Naive thymus-derived CD4-positive, alpha-beta T cell (primary cell): ENCODE results near the gene MPPED1. TPM values are rescaled to one million over a fixed set of nuclear protein-coding genes. Genes with fewer than 3 reads are reported as not detected.

Experiments used
- ATAC-seq: fragments of 150-1000 bp; cut with Tn5 transposase; 2 replicates; pipeline ENCODE4 v1.10.0; 2021; ENCODE audit warnings: mild to moderate bottlenecking, moderate library complexity
- CTCF ChIA-PET: fragments of 350-600 bp; sonication (Branson Sonifier 250); formaldehyde crosslinking; loops from one replicate; lab custom pipeline; 2021; ENCODE audit warnings: antibody characterized with exemption; lab: Charles Lee
- POLR2A ChIA-PET: fragments of 350-600 bp; sonication (Branson Sonifier 250); formaldehyde crosslinking; loops from one replicate; lab custom pipeline; 2021; ENCODE audit warnings: antibody characterized with exemption, inconsistent platforms; lab: Charles Lee
- DNase-seq, 9 donors: peaks; one replicate each; pipeline versions ENCODE4 v3.0.0 to v3.0.0-alpha.2; 2020 to 2022; ENCODE audit warnings: mixed read lengths in 1 of 9
- H3K27ac ChIP-seq: one replicate; pipeline ENCODE4 v1.7.0; 2013; ENCODE audit warnings: mild to moderate bottlenecking, low read depth, low read length, moderate library complexity
- H3K27me3 ChIP-seq, 2 donors: one replicate each; pipeline ENCODE4 v1.7.0; 2013; ENCODE audit warnings: low read length in 2 of 2, mild to moderate bottlenecking in 2 of 2, moderate library complexity in 2 of 2; ENCODE audit not compliant: control insufficient read depth in 2 of 2, insufficient read depth in 2 of 2
- H3K36me3 ChIP-seq, 3 experiments: 1 replicate in 2 of 3; 2 replicates in 1 of 3; pipeline ENCODE4 v1.7.0; 2013; ENCODE audit warnings: low read length in 3 of 3, mild to moderate bottlenecking in 3 of 3, moderate library complexity in 1 of 3; ENCODE audit not compliant: insufficient read depth in 3 of 3, control insufficient read depth in 2 of 3
- H3K4me1 ChIP-seq, 2 donors: one replicate each; pipeline ENCODE4 v1.7.0; 2013; ENCODE audit warnings: low read length in 2 of 2, mild to moderate bottlenecking in 2 of 2, moderate library complexity in 1 of 2; ENCODE audit not compliant: control insufficient read depth in 2 of 2, insufficient read depth in 2 of 2
- H3K4me3 ChIP-seq: 2 replicates; pipeline ENCODE4 v1.7.0; 2013; ENCODE audit warnings: mild to moderate bottlenecking, low read length
- H3K9me3 ChIP-seq, 3 experiments: 1 replicate in 2 of 3; 2 replicates in 1 of 3; pipeline ENCODE4 v1.7.0; 2013; ENCODE audit warnings: low read length in 3 of 3; ENCODE audit not compliant: control insufficient read depth in 2 of 3
- H3K27ac Mint-ChIP-seq, 9 donors: one replicate each; pipeline ENCODE4 v1.8.0; 2020 to 2022; ENCODE audit warnings: mixed read lengths in 9 of 9, mild to moderate bottlenecking in 8 of 9, moderate library complexity in 5 of 9, inconsistent platforms in 2 of 9
- H3K27me3 Mint-ChIP-seq, 5 donors: one replicate each; pipeline ENCODE4 v1.8.0; 2021 to 2022; ENCODE audit warnings: mixed read lengths in 5 of 5, mild to moderate bottlenecking in 1 of 5
- H3K36me3 Mint-ChIP-seq, 5 donors: one replicate each; pipeline ENCODE4 v1.8.0; 2020 to 2022; ENCODE audit warnings: mixed read lengths in 5 of 5, mild to moderate bottlenecking in 3 of 5, inconsistent platforms in 1 of 5
- H3K4me1 Mint-ChIP-seq, 7 donors: one replicate each; pipeline ENCODE4 v1.8.0; 2020 to 2022; ENCODE audit warnings: mixed read lengths in 7 of 7, mild to moderate bottlenecking in 3 of 7, inconsistent platforms in 1 of 7
- H3K4me3 Mint-ChIP-seq, 10 donors: one replicate each; pipeline ENCODE4 v1.8.0; 2020 to 2022; ENCODE audit warnings: mild to moderate bottlenecking in 10 of 10, mixed read lengths in 10 of 10, moderate library complexity in 6 of 10, inconsistent platforms in 2 of 10
- H3K9me3 Mint-ChIP-seq, 11 donors: one replicate each; pipeline ENCODE4 v1.8.0; 2020 to 2022; ENCODE audit warnings: mixed read lengths in 11 of 11, mild to moderate bottlenecking in 4 of 11, inconsistent platforms in 1 of 11, moderate library complexity in 1 of 11
- intact Hi-C, 2 donors: fragments of 100-400 bp; cut with micrococcal nuclease; formaldehyde crosslinking; loops; one replicate each; pipeline ENCODE4 v1.15.1; 2023
- polyA plus RNA-seq, 2 donors: library from polyadenylated mRNA; unstranded; fragments of 300-500 nt; fragmentation: Illumina TruSeq; gene quantifications; one replicate each; pipeline ENCODE4 v1.2.3, GENCODE V29; 2021
- total RNA-seq, 6 experiments: library from RNA in 5 of 6; stranded (reverse) in 5 of 6; gene quantifications; 1 replicate in 5 of 6; 2 replicates in 1 of 6; pipeline ENCODE4 v1.2.3 and lab custom pipeline; 2021 to 2026

Gene MPPED1
- total and polyA plus RNA-seq, 7 experiments from 2014 or later, result not detected

DNA sequence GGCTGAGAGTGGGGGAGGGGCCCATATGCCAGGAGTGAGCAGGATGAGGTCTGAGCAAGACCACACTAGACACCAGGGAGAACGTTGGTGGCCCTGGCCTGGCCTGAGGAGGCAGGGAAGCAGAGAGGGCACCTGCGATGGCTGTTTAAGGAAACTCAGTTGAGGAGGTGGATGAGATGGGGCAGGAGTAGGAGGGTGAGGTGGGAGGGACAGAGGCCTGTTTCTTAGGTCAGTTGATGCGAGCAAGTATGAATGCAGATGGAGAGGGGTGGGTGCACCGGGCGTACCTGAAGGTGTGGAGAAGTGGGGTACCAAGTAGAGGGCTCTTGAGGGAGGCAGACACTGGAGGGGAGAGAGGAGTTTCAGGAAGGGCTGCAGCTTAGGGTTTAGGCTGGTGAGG, 10.6 kb upstream of the MPPED1 start:
- no peaks in the 10 kb centered on the region for H3K9me3 ChIP-seq
- H3K4me1 Mint-ChIP-seq, result no peaks in the 10 kb centered on the region
- no peaks in the 10 kb centered on the region for H3K36me3 Mint-ChIP-seq
- H3K9me3 Mint-ChIP-seq, result peaks cover 0 to 1% (median 0%) of the 10 kb centered on the region in 11 donors
- no peak overlapping the region for H3K27ac ChIP-seq
- no peaks in the 10 kb centered on the region for H3K27me3 ChIP-seq
- intact Hi-C loops, result no loop called here
- ChIA-PET CTCF (no interaction called here), POLR2A (no interaction called here)
- ATAC-seq (no peak), DNase-seq (no peak)
- H3K4me3 Mint-ChIP-seq, result no peak overlapping the region
- H3K27me3 Mint-ChIP-seq, result peaks cover 0 to 25% (median 7%) of the 10 kb centered on the region in 5 donors
- H3K27ac Mint-ChIP-seq, result no peak overlapping the region
- H3K36me3 ChIP-seq, result no peaks in the 10 kb centered on the region
- H3K4me1 ChIP-seq, result no peaks in the 10 kb centered on the region
- no peak overlapping the region for H3K4me3 ChIP-seq

DNA sequence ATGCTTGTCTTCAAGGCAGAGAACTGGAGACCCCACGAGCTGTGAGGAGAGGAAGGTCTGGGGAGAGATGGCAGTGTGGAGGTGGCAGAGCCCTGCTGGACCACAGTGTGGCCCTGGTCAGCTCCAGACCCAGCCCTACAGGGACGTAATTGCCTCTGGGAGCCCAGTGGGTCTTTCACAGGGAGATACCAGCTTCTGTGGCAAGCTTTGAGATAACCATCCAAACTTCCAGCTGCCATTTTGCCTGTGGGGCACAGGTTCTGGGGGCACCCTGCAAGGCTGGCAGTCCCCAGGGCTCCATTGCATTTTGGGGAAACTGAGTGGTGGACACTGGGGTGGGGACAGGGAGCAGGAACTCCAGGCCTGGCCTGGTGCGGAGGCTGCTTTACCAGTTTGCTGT, 10.2 kb upstream of the MPPED1 start:
- Histone ChIP-seq H3K36me3 (no peaks in the 10 kb centered on the region), H3K27me3 (no peaks in the 10 kb centered on the region), H3K27ac (no peak overlapping the region), H3K9me3 (no peaks in the 10 kb centered on the region), H3K4me1 (no peaks in the 10 kb centered on the region), H3K4me3 (no peak overlapping the region)
- no peak overlapping the region for H3K27ac Mint-ChIP-seq
- peaks cover 0 to 29% (median 7%) of the 10 kb centered on the region in 5 donors for H3K27me3 Mint-ChIP-seq
- H3K9me3 Mint-ChIP-seq, result peaks cover 0 to 1% (median 0%) of the 10 kb centered on the region in 11 donors
- no peak for ATAC-seq
- ChIA-PET CTCF (no interaction called here), POLR2A (no interaction called here)
- H3K4me1 Mint-ChIP-seq, result no peaks in the 10 kb centered on the region
- no peak for DNase-seq
- no peak overlapping the region for H3K4me3 Mint-ChIP-seq
- H3K36me3 Mint-ChIP-seq, result no peaks in the 10 kb centered on the region
- intact Hi-C loops, result no loop called here

DNA sequence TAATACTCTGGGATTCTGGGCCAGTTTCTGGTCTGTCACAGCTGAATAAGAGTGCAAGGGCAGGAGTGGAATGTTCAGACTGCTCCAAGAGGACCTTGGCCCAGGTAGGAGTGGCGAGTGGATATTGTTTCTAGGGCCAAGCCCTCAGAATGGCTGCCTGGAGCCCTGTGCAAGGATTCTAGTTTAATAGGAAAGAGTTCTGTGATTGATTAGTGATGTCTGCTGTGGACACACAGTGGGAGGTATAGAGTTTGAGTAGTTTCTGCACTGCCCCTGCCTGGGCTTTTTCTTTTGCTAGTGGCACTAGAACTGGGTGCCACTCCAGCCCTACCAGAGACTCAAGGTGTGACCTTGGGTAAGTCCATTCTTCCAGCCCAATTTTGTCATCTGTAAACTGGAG, 9.7 kb upstream of the MPPED1 start:
- no peak overlapping the region for H3K4me3 ChIP-seq
- H3K4me1 Mint-ChIP-seq, result no peaks in the 10 kb centered on the region
- H3K36me3 Mint-ChIP-seq, result no peaks in the 10 kb centered on the region

DNA sequence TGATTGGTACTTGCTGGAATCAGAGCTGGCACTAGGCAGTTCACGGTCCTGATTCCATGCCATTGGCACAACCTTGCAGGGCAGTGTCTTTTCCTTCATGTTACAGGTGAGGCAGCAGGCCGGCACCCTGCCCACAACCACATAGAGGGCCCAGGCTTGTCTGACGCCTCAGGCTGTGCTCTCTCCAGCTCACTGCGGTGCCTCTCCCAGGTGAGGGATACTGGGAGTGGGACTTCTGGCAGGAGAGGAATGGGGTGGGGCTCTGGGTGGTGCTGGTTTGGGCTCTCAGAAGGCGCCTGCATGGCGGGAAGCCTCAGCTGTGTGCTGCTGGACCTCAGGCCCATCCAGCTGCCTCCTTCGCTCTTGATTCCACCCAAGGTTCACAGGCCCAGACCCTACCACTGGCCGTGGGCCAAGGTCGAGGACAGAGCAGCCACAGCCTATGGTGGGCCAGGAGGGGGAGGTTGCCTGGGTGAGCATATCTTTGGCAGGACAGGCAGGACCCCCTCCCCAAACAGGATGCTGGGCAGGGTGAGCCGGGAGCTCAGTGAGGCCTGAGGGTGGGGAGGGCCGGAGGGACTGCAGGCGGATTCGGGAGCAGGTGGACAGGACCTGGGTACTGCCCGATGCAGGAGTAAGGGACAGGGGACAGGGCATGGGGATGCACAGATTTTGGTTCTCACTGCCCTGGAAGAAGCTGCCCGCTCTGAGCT, 7.0 kb upstream of the MPPED1 start:
- Mint-ChIP-seq H3K4me3 (no peak overlapping the region), H3K9me3 (peaks cover 0 to 2% (median 0%) of the 10 kb centered on the region in 11 donors), H3K4me1 (peaks cover 0 to 2% (median 0%) of the 10 kb centered on the region in 7 donors), H3K27ac (no peak overlapping the region), H3K36me3 (no peaks in the 10 kb centered on the region), H3K27me3 (peaks cover 6 to 27% (median 14%) of the 10 kb centered on the region in 5 donors)
- intact Hi-C loops, result no loop called here
- DNase-seq, result no peak
- H3K4me1 ChIP-seq, result no peaks in the 10 kb centered on the region
- no peaks in the 10 kb centered on the region for H3K9me3 ChIP-seq
- POLR2A ChIA-PET, result no interaction called here
- ATAC-seq, result no peak
- CTCF ChIA-PET, result no interaction called here
- no peaks in the 10 kb centered on the region for H3K36me3 ChIP-seq
- no peak overlapping the region for H3K27ac ChIP-seq
- no peaks in the 10 kb centered on the region for H3K27me3 ChIP-seq
- H3K4me3 ChIP-seq, result no peak overlapping the region

More for the DNA sequence above, 9.7 kb upstream of the MPPED1 start:
- intact Hi-C loops, result no loop called here
- H3K27me3 Mint-ChIP-seq, result peaks cover 0 to 30% (median 10%) of the 10 kb centered on the region in 5 donors
- ChIA-PET POLR2A (no interaction called here), CTCF (no interaction called here)
- H3K4me3 Mint-ChIP-seq, result no peak overlapping the region
- H3K9me3 Mint-ChIP-seq, result peaks cover 0 to 1% (median 0%) of the 10 kb centered on the region in 11 donors
- H3K4me1 ChIP-seq, result no peaks in the 10 kb centered on the region
- no peak overlapping the region for H3K27ac Mint-ChIP-seq
- DNase-seq (no peak), ATAC-seq (no peak)
- H3K27ac ChIP-seq, result no peak overlapping the region
- no peaks in the 10 kb centered on the region for H3K27me3 ChIP-seq
- H3K9me3 ChIP-seq, result no peaks in the 10 kb centered on the region
- no peaks in the 10 kb centered on the region for H3K36me3 ChIP-seq

DNA sequence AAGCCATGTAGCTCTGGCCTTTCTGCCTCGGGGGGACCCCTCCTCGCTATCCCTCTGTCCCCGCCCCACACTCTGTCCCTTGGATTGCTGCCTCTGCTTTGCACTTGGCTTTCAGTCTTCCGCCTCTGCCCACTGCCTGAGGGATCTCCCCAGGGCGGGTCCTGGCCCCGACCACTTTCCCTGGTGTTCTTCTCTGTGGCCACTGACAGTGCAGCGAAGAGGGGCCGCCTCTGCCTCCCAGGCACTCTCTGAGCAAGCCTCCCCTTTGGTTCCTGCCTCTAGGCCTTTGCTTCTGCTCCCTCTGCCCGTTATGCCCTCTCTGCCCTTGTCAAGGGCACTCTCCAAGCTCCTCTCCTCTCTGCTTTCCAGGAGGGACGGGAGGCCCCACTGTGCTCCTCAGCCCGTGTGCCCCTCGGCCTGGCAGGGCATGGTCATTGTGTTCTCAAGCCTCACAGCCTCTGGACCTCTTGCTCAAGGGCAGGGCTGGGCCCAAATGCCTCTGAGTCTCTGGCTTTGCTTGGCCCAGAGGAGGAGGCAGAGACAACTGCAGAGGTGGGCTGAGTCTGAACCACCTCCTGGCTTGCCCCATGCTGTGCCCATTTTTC, 5.5 kb upstream of the MPPED1 start:
- no peaks in the 10 kb centered on the region for H3K9me3 ChIP-seq
- no peaks in the 10 kb centered on the region for H3K36me3 ChIP-seq
- no peak overlapping the region for H3K4me3 Mint-ChIP-seq
- H3K4me3 ChIP-seq, result no peak overlapping the region
- H3K27ac Mint-ChIP-seq, result no peak overlapping the region
- no peaks in the 10 kb centered on the region for H3K27me3 ChIP-seq
- intact Hi-C loops, result no loop called here
- H3K27me3 Mint-ChIP-seq, result peaks cover 17 to 34% (median 24%) of the 10 kb centered on the region in 5 donors
- no peak overlapping the region for H3K27ac ChIP-seq
- H3K9me3 Mint-ChIP-seq, result peaks cover 0 to 3% (median 0%) of the 10 kb centered on the region in 11 donors
- ChIA-PET POLR2A (no interaction called here), CTCF (no interaction called here)
- H3K36me3 Mint-ChIP-seq, result no peaks in the 10 kb centered on the region
- no peaks in the 10 kb centered on the region for H3K4me1 ChIP-seq
- peaks cover 0 to 4% (median 0%) of the 10 kb centered on the region in 7 donors for H3K4me1 Mint-ChIP-seq
- no peak for DNase-seq
- no peak for ATAC-seq

DNA sequence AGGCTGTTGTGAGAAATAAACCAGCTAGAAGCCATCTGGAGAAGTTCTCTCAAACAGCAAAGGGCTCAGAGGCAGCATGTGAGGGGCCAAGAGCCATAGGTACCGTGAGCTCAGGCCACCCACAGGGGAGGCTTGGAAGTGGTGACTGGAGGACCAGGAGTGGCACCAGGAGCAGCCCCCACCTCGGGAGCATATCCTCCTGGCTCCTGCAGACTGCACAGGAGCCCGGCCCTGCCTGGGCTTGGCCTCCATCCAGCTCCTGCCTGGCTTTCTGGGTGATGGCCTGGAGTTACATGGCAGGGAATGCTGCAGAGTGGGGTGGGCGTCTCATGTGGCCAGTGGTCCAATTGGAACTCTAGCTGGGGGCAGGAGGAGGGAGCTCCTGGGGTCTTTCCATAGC, 4.2 kb upstream of the MPPED1 start:
- peaks cover 20 to 34% (median 23%) of the 10 kb centered on the region in 5 donors for H3K27me3 Mint-ChIP-seq
- DNase-seq, result no peak
- CTCF ChIA-PET, result no interaction called here

More for the DNA sequence above, 4.2 kb upstream of the MPPED1 start:
- H3K9me3 Mint-ChIP-seq, result peaks cover 0 to 3% (median 0%) of the 10 kb centered on the region in 11 donors
- no peaks in the 10 kb centered on the region for H3K27me3 ChIP-seq
- ATAC-seq, result no peak
- H3K36me3 ChIP-seq, result no peaks in the 10 kb centered on the region
- POLR2A ChIA-PET, result no interaction called here
- H3K27ac Mint-ChIP-seq, result no peak overlapping the region
- intact Hi-C loops, result no loop called here
- H3K9me3 ChIP-seq, result no peaks in the 10 kb centered on the region
- H3K36me3 Mint-ChIP-seq, result no peaks in the 10 kb centered on the region
- H3K4me3 Mint-ChIP-seq, result no peak overlapping the region
- no peaks in the 10 kb centered on the region for H3K4me1 ChIP-seq
- H3K4me3 ChIP-seq, result no peak overlapping the region
- H3K27ac ChIP-seq, result no peak overlapping the region
- peaks cover 0 to 4% (median 2%) of the 10 kb centered on the region in 7 donors for H3K4me1 Mint-ChIP-seq
